8988T (cell line): ENCODE results near the gene XXYLT1.
"Not testable (repeated sequence)": the region's sequence is repeated elsewhere in the genome, so short reads cannot be mapped to it uniquely, and the experiment has no call there.

Source experiments
- DNase-seq: peaks from one replicate; pipeline ENCODE4 v3.0.0; 2011

The XXYLT1 gene, protein sequence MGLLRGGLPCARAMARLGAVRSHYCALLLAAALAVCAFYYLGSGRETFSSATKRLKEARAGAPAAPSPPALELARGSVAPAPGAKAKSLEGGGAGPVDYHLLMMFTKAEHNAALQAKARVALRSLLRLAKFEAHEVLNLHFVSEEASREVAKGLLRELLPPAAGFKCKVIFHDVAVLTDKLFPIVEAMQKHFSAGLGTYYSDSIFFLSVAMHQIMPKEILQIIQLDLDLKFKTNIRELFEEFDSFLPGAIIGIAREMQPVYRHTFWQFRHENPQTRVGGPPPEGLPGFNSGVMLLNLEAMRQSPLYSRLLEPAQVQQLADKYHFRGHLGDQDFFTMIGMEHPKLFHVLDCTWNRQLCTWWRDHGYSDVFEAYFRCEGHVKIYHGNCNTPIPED

DNA sequence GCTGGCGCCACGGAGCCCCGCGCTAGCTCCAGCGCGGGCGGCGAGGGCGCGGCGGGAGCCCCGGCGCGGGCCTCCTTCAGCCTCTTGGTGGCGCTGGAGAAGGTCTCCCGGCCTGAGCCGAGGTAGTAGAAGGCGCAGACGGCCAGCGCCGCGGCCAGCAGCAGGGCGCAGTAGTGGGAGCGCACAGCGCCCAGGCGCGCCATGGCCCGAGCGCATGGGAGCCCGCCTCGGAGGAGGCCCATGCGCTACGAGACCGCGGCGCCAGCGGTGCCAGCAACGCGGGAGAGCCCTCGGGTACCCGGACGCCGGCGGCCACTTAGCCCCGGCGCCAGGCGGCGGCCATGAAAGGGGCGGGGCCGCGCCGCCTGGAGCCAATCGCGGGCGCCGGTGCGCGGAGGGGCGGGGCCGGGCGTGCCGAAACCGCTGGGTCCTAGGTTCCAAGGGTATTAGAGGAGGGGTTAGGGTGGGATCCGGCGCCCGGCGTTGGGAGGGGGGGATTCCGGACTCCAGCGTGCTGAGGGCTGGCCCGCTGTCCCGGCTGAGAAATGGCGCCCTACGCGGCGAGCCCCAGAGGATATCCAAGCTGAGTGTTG, at the start of gene XXYLT1:
Gene XXYLT1, minus strand, starts transcription at position 343 of the 593 bp plus-strand sequence. Its CDS starts 101 bp downstream, at position 242.
- peak; percentile 79 for DNase-seq

DNA sequence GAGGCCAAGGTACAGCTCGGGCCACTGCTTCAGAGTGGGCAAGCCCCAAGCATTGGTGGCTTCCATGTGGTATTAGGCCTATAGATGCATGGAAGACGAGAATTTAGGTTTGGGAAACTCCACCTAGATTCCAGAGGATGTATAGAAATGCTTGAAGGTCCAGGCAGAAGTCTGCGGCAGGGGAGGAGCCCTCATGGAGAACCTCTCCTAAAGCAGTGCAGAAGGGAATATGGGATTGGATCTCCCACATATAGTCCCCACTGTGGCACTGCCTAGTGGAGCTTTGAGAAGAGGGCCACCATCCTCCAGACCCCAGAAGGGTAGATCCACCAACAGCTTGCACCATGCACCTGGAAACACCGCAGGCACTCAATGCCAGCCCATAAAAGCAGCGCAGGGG, 48.1 kb upstream of the XXYLT1 start:
- no peak for DNase-seq

DNA sequence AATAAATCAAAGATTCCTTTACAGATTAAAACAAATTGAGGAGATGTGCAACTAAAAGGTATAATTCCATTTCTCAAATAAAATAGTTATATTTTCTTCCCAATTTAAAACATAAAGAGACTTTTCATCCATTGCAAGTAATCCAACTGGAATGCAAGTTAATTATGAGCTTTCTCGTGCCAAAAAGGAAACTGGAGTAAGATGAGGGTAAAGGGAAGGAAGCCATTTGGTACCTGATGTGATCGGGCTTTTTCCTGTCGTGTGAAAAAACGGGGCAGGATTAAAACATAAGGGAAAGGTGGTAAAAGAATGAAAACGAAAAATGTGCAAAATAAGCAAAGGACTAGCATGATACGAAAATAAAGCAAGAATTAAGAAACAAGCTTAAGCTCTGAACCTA, 41.8 kb upstream of the XXYLT1 start:
- DNase-seq = no peak

DNA sequence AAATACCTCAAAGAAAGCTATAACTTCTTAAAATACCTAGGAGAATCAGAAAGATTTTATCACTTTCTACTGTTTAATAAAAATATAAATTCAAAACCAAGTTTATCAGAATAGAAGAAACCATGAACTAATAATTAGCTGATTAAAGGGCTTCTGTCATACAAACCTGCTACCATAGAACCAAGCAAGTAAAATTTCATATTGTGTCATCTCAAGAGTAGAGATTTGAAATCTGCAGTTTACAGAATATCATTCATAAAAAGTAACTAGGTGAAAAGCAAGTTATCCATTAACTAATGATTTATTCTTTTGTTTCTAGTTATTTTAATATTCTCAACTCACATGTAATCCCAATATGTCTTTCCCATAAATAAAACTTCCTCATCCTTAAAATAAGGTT, 36.8 kb upstream of the XXYLT1 start:
- no peak for DNase-seq

DNA sequence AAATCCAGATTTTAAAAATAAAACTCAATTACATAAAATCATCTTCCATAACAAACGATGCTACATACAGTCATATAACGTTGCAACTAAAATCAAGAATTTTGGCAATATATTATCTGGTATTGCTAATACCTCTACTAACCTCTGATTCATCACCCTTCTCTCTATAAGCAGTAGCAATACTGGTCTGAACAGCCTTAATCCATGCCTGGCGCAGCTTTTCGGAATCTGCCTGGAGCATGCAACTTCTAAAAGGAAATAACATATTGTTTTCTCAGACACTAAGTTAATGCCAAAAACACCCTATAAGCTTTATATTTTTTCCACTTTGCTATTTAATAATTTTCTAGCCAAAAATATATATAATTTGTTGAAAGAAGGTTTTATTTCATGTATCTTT, 35.4 kb upstream of the XXYLT1 start:
- DNase-seq = no peak

DNA sequence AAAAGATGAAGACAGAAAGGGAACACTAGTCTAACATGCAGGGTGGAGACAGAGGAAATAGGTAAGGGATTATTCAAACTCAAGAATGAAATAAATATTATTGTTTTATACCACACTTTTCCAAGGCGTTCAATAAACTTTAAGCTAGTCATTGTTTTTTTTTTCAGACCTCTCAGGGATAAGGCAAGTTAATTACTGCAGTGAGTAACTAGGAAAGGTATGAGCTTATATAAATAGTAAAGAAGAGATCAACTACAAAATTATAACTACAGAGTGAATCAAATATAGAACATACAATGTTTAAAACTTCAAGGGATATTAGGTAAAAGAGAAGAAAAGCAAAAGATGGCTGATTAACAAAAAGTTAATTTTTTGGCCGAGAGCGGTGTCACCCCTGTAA, 31.5 kb upstream of the XXYLT1 start:
- no peak for DNase-seq

DNA sequence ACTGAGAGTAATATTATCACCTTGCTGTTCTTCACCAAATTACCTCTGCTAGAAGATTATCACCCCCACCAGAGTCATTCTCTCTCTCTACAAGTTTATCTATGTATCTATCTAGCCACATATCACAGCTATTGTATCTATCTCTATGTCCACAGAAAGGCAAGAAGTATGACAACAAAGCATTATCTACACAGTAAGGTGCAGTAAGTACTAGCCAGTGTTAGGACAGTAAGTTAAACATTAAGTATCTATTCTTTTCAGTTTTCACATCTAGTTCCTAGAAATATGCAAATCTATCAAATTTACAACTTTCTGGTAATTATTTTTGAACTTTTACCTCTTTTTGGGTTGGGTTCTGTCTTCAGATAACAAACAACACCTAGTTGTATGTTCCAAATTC, 26.5 kb upstream of the XXYLT1 start:
- no peak for DNase-seq

DNA sequence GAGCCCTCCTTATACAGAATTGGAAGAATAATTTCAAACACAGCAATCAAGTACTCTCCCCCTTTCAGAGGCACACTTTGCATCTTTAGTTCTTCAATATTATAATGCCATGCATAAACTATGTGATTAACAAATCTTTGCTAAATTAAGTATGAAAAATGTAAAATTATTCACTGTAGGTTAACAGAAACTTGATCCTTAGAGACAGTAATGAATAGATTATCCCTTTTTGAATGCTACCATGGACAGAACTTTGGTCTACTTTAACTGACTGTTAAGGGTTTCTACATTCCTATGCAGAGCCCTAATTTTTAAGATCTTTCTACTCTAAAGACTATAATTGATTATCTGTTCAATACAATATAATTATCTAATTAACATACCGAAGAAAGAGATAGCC, 25.7 kb upstream of the XXYLT1 start:
- no peak for DNase-seq

DNA sequence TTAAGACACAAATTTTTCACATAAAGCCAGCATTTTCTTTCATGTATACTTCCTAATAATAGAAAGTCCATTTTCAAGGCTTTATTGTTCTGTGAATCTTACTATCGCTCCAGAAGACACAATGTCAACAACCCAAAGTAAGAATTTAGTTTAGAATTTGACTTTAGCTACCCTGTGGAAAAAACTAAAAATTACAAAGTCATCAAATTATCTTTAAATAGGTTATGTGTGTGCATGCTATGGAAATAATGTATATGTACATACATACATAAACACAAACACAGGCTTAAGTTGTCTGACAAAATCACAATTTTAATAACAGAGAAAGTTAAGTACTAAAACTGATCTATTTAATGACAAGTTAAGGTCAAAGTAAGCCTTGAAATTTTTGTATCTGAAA, 20.2 kb upstream of the XXYLT1 start:
- DNase-seq = no peak

DNA sequence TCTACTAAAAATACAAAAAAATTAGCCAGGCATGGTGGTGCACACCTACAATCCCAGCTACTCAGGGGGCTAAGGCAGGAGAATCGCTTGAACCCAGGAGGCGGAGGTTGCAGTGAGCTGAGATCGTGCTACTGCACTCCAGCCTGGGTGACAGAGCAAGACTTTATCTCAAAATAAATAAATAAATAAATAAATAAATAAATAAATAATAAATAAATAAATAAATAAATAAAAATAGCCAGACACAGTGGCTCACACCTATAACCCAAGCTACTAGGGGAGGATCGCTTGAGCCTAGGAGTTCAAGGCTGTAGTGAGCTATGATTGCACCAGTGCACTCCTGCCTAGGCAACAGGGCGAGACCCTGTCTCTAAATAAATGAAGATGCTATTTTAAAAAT, 19.7 kb upstream of the XXYLT1 start:
- not testable (repeated sequence) for DNase-seq

DNA sequence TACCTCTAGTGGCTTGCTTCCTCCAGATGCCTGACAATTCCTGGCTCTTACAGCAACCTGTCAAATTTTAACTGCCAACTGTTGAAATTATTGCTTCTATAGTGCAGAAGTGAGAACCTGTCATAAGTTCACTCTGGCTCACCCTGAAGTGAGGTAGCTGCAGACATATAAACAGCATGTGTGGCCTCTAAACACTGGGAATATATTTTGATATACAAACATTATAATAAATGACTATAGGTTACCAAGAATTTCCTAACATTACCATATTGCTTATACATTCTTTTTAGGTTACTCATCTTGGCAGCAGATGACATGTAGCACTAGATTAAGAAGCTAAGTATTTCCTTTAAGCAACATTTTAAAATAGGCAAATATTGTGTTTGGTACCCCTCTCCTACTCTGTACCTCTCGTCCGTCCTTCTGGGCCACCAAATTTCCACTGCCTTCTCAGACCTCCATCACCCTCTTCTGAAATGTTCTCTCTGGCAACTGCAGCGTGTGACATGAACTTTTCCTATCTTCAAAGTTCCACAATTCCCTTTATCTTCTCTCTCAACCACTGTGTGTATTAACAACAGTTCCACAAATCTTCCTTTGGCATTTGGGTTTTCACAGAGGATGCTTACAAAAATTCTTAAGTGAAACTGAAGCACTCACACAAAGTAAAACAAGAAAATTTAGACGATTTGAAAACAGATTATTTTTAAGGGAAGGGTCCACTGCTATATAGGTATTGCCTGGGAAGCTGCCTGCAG, 15.3 kb upstream of the XXYLT1 start:
- no peak for DNase-seq

DNA sequence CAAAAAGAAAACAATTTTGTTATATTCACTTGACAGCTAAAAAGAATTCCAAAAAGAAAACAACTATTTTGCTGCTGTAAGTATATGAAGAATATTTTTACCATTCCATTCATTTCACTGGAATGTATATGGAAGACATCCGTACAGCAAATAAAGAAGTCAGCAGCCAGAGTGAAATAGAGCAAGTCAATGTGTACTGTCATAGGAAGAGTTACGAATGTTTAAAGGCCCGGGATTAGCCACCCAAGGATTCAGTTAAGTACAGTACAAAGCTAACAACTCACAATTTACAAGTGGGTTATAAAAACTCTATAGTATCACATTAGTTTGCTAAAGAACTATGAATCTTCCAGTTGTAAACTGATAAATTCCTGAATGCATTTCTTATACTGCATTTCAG, 14.4 kb upstream of the XXYLT1 start:
- no peak for DNase-seq

DNA sequence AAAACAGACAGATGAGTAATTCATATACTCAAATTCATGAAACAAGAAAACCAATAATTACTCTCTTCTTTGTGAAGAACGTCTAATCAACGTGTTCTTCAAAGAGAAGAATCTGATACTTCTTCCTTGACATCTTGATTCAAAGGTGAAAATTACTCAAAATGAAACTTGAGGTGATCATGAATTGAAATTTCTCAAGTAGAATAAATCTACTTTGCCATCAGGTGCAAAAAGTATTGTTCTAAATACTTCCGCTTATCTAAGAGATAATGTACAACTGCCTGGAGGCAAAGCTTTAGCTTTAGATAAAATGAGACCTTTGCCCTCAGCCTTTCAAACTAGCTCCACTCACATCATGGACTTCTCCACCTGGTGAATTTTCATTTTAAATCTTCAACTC, 13.9 kb upstream of the XXYLT1 start:
- no peak for DNase-seq

DNA sequence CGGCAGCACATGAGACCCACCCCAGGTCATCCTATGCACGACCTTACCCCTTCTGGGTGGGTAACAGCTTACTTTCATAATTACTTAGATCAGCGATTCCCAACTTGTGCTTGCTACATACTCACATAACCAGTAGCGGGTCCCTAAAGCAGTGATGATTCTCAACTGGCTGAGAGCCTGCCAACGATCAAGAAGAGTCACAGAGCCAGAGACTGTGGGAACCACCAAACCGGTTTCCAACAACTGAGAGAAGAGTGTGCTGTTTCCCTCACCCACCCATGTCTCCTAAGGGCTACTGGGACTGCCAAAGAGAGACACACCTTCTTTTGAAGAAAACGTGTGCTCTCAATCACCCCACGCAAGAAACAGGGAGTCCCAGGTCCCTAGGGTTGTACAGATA, 12.0 kb upstream of the XXYLT1 start:
- DNase-seq = no peak

DNA sequence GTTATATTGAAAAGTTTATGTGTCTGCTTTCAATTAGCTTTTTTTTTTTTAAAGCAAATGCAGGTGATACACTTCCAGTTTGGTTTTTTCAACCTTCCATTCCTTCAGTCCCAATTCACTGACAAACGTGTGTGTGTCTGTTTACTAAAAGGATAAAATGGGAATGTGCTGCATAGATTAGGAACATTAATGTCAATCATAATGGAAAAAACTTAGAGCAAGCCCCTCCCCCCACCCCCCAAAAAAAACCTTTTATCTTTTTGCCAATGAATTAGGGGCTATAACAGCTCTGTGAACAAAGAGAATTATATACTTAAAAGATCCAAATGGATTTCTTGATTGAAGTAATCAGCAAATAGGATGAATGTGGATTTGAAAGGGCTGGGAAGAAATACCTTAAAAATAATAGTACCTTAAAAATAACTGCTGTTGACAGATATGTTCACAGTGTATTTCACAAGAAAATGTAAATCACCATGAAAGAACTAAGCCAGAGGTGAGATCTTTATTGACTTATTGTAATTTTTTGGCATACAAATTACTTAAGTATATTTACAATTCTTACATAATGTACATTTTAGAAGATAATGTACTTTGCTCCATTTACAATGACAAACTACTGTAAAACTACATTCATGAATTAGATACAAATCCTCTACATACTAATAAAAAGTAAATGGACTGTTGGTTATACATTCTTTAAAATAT, 3.5 kb upstream of the XXYLT1 start:
- no peak for DNase-seq

DNA sequence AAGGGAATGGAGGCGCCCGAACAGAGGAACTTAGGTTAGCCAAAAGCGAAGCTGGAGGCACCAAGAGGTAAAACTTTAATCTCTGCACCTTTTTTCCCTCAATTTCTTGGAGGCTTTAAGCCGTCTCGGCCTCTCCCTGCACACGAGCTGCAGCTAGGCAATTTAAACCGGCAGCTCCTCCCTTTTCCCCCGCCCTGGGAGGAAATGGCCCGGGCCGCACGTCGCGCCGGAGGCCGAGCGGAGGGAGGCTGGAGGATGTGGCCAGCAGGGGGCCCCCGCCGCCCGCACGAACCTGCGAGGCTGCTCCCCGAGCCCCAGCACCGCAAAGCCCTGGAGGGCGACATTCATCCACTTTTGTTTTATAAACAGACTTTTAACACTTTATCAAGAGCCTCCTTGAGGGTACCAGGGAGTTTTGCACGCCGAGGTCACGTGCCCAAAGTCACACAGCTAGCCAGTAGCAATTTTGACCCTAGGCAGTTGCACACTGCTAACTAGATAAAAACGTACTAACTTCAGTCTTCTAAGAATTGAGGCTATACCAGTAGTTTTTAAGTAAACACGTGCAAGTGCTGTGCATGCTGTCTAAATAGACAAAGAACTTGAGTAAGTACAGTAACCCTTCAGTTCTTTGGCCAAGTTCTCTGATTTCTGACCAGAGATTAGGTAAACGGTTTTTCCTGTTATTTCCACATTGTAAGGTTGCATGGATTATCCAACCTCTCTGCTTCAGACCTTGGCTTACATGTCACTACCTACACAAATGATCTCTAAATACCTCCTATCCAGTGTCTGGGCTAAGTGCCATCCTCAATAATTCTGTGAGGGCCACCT, 668 bp upstream of the XXYLT1 start:
- DNase-seq = peak; percentile 84

DNA sequence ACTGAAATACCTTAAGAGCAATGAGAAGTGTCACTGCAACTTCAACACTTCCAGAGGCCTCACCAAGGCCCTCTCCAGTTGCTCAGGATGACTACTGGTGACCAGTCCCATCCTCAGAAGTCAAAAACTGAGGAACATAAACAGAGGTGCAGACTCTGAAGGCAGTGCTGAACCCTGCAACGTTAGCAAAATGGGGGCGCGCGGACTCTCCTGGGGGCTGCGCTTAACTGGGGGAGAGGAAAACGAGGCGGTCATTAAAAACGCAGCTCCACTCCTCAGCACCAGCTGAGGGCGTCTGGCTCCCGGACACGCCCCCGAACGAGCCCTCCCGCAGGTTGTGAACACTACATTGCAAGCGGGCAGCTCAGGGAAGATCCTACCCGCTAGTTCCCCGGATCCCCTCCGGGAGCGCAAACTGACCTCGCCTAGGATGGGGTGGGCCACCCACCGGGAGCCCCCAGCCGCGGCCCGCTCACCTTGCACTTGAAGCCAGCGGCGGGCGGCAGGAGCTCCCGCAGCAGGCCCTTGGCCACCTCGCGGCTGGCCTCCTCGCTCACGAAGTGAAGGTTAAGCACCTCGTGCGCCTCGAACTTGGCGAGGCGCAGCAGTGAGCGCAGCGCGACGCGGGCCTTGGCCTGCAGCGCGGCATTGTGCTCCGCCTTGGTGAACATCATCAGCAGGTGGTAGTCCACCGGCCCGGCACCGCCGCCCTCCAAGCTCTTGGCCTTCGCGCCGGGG, 711 bp downstream of the XXYLT1 start:
- no peak for DNase-seq

DNA sequence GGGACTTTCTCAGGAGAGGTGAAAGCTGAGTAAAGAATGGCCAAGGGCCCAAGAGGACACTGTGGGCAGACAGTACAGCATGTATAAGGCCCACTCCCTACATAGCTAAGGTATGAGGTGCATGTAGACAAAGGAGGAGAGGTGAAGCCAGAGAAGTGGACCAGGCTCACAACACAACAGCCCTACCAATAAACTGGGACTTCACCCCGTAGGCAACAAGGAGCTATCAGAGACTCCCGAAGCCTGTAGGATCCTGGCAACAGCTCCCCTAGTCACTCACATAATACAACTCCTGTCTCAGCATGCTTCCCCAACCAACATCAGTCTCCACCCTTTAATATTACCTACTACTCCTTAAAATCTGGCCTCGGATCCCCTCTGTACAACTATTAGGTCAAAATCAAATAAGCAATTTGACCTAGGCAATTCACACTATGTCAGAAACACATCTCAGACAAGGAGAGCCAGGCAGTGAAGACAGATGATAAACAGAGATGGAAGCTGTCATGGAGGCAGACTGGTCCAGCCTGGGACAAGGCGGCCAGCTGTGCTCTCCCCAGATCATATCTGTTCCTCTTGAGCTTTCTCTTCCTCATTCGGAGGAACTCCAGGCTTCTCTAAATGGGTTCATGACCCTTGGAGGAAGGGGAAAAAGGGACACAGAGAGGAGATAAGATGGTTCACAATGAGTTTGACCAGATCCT, 1.4 kb downstream of the XXYLT1 start:
- no peak for DNase-seq

DNA sequence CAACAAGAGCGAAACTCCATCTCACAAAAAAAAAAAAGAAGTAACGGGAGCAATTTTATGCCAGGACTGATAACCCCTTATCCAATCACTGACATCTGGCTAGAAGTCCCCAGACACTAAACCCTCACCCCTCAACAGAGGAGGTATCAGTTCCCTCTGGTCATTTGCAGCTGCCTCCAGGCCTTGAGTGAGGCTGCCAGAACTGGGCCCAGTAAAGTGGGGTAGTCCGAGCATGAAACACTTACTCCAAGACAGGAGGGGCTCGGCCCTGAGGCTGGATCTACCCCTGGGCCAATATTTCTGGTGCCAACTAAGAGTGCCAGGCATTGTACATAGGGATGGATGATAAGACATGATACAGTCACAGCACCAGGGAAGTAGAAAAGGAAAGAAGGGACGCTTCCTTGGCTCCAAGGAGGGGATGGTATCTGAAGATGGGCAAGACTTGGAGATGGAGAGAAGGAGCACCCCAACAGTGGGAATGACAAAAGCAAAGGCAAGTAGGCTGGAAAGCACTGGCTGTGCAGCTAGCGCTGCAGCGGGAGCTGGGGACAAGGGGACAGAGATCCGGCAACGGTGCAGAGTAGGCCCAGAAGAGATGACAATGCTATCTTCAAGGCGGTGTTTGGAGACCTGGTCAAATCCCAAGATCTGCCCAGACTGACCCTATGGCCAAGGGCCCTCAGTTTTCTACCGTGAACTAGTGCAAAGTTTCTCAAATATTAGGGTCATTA, 2.2 kb downstream of the XXYLT1 start:
- no peak for DNase-seq

DNA sequence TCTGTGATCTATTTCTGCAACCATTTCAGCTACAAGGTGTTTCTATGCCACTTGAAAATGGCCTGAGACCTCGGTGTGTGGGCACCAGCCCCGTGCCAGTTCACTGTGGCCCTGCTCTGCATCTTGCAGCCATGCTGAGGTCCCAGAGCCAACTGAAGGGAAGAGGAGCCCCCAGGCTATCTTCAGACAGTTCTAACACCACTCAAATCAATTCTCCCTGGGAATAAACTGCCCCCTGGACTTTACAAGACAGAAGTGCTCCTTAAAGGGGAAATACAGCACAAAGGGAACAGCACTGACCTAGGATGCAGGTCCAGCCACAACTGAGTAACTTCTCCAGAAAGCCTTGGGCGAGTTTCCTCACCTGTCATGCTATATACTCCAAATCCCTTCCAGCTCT, 3.9 kb downstream of the XXYLT1 start:
- no peak for DNase-seq
